Activated CD8-positive, alpha-beta memory T cell treated with anti-CD3 and anti-CD28 coated beads for 4 hours (primary cell): ENCODE results near the gene TCF4.

Experiments used
- DNase-seq, 2 donors: peaks; one replicate each; pipeline ENCODE4 v3.0.0-alpha.2; 2020; ENCODE audit warnings: low read depth in 2 of 2

The TCF4 gene

DNA sequence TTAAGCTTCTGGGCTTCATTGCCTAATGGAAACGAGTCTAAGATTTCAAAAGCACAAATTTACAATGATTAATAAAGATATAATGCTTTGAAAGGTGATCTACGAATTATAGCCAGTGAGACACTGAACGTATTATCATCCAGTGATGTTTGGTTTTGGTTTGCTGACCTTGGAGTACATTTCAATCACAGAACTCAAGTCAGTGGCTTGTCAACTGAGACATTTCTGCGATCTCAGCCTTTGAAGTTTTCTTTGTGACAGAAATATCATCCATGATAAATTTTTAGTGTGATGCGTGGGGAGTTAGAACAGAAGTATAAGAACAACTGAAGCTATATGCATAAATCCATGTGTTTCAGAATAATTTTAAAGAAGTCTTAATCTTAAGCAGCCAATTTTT is 263.8 kb downstream of the TCF4 start:
- DNase-seq: no peak

DNA sequence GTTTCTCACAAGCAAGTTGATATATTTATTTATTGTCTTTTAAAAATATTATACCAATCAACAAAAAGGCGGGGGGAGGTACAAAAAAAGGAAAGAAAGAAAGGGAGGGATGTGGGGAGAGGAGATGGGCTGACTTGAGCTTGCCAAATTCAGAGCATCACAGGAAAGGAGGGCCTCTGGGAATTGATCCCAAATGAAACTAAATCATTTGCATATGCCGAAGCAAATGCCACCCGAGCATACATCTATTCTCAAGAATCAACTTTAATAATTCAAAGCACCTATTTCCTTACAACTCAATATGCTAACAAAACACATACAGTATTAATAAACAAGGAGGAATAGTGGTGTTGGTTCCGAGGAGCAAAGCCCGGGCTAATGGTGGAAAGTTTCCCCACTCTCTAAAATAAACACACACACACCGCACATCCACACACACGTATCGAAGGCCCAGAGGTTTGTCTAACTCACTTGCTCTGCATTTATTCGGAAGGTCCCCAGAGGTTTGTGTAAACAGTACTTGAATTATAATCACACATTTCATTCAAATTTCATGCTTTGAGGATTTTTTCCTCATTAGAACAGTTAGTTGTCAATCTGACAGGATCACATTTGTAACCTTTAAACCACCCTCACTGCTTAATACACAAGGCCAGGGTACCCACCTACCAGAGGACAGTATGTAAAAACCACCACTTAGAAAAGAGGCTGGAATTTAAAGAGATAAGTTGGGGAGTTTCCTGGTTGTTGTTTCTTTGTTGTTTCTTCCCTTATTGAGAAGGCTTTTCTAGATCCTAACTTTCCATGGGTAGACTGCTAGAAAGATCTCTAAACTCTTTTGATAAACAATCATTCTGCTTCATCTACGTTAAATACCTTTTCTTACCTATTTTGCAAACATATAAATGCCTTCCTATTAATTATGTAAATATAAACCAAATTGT is 264.7 kb downstream of the TCF4 start:
- no peak for DNase-seq

DNA sequence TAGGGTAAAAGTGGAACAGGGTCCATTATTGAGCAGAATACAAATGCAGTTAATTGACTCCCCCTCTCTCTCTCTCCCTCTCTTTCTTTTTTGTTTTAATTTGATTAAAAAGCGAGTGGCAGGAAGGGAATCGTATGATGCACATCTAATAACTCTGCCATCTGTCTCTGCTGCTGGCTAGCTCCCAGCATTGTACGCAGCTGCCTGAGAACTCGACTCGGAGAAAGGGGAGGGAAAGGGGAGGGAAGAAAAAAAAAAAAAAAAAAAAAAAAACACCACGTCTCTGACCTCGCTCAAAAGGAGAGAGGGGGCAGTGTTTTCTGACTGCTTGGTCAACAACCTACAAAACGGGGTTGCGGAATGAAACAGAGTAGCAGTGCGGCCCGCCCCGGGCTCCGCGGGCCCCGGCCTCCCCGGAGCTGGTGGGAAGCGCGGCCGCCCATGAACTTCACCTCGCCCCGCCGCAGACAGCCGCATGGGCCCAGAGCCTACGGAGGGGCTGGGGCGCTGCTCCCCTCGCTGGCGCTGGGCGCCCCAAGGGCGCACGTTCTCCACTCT is 265.7 kb downstream of the TCF4 start:
- no peak for DNase-seq

DNA sequence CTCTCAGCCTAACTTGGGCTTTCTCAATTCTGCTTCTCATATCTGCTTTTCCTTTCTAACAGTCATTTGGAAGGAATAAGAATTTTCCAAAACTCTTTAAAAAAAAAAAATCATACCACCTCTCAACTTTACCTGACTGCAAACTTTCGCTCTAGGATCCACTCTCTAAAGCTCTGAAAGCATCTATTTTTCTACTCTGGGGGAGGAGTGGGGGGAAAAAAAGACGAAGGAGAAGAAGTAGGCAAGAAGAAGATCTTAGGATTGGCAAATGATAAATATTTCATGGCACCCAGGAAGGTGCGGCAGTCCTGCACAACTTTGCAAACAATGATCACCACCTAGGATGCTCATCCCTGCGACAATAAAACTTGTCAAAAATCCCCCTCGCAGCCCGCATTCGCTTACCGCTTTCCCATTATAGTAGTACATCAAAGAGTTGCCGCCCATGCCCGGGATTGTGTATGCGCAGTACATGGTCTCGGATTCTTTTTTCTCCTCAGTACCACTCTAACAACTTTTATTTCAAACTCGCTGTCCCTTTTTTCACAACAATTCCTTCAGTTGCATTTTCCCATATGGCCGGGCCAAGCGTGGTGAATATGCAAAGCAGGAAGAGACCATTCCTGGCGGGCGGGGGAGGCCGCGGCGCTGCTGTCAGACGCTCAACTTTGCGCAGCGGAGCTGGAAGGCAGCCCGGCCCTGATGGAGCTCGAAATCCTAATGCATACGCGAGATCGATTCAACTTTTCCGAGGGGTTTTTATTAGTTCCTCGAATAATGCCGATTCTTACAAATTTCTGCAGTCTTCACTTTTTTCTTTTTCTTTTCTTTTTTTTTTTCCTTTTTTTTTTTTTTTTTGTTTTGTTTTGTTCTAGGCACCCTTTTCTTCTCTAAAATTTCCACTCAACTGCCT is 266.5 kb downstream of the TCF4 start:
- peak in 1 of 2 donors; percentile 10 for DNase-seq

DNA sequence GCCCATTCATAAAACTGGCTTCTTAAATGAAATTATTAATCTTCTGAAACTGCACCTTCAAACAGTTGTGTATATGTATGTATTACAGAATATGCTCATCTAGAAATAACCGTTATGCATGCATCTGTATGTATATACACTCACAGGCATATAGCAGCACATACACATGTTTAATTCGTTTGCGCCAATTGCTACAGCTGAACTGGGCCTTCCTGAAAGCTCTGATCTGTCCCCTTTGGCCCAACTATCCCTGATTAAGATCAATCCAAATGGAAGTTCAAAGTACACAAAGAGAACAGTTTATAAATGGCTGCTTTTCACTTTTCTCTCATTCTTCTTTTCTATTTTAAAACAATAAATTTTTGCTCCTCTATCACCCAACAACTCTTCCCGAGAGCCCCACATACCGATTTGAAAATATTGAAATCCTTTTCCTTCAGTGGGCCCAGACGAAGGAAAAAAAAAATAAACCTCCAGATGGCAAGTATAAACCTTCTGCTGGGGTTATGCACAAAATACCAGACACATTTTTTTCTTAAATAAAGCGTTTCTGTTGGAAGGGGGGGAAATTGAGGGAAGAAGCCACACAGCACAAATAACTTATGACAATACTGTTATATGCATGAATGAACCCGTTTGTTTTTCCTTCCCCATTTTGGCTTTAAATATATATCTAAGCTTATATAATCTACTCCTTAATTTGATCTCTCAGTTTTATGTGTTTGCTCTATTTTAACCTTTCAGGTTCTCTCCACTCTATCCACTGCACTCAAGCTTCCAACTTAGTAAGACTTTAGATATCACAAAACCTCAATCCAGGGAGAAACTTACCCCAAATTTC is 267.3 kb downstream of the TCF4 start:
- DNase-seq: no peak

DNA sequence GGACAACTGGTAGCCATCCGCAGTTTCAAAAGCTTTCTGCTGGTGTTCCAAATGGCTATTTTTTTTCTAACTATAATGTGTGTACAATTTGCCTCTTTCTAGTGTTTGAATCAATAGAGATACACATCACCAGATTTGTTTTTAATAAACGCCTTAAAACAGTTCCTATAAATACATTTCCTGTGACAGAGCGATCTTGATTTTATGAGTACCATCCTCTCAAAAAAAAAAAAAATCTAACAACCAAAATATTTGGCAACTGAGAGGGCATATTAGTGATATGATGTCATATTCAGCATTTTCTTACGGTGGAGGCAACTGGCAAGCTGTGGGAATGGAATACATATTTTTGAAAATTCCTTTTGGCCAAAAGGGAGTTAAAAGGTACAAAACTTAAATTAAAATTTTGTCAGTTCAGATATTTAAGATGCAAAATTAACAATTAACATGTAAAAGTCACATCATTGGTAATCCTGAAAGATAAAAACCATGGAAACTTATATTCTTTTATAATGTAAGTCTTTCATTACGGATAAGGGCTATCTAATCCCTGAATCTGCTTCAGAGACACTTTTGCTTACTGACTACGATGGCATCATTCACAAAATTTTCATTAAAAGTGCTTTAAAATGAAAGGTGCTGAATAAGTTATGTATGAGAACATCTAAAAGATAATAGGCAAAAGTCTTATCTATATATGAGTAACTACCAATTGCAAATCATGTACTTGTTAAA is 268.4 kb downstream of the TCF4 start:
- no peak for DNase-seq

DNA sequence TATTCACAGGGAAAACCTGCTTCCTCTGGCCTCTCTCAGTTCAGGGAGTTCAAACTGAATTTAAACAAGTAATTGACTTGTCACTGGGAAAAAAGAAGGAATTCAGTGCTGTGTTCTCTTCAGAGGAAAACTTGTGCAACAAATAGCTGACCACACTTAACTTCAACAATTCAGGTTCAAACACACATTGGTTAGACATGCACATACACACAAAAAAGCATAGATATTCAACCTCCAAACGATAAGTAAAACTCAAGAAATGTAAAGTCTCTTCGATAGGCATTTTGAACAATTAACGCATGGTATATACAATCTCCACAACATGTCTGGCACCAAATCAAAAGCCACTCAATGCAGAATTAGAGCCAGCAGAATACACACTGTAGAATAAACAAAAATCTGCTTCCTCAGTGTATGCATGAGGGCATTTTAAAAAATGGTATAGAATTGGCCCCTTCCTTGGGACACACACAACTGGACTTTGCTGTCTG is 269.0 kb downstream of the TCF4 start:
- DNase-seq: no peak

DNA sequence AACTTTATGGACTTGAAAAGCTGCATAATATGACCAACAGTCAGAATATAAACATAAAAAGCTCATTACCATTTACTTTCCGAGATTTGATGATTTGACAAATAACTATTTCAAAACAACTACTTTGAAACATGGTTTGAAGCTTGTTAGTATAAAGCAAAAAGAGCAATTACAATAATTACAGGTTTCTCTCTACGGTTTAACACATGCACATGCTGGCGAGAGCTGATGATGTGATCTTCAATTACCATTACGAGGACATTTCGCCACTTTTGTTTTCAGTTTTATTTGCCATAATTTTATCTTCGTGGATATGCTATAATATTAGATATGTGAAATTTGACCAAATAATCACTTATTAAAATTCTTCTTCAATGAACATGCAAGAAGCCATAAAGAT is 270.1 kb downstream of the TCF4 start:
- DNase-seq: no peak

DNA sequence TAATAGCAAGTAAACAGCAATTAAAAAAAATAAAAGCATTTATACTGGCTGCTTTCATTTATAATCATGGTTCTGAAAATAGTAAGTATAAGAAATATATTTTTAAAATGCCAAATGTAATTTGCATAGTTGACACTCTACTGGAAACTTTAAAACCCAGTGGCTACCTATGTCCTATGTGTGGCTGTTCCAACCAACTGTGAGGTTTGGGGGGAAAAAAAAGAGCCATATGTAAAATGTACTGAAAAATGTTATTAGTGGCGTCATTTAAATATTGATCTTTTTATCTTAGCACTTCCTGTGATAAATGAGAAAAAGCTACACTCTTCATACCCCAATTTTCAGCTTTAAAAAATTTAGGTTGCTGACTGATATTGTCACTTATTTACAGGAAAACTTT is 270.7 kb downstream of the TCF4 start:
- DNase-seq: no peak

DNA sequence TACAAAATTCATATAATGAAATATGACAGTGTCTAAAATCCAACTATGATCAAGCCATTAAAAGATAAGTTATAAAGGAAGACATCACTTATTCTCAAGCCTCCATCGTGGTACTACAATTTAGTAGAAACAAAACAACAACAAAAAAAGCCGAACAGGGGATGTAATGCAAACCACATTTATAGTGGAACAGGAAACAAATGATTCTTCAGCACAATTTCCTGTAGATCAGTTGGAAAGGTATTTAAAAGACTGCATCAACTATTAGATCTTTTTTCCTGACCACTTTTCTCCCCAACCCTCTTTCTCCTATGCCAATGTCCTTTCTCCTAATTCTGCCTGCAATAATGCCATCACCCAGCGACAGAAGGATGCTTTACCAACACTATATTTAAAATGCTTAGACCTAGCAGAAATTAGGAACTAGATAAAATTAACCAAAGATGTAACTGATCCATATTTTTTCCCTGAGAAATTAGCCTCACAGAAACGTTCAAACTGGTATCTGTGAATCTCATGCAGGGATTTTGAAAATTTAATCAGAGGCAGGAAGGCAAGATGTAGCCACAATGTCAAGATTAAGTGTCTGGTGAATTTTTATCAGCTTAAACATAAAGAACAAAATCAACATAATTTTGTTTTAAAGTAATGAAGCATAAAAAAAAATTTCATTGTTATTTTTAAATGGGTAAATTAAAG is 271.4 kb downstream of the TCF4 start:
- DNase-seq: no peak

DNA sequence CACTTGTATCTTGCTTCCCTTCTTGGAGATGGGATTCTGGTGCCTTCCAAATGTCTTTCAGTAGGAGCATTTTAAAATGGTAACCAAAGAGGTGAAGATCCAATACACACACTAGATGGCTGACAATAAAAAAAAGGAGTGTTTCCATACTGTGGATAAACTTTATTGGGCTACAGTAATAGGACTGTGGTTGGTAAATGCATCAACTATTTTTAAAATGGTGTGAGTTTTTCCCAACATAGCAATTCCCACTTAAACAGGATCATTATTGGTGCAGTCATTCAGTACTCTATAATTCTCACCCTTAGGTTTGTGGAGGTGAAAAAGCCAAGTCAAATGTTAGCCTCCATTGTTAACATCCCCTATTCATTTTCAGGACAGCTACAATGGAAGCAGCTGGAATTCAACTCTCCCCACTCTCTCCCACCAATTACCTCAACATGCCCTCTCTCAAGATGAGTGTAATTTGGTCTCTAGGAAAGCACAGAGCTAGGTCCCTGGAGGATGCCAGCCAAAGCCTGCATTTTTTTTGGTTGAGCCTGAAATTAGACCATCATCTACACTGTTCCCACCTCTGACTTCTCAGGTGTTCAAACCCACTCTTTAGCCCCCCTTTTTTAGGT is 273.3 kb downstream of the TCF4 start:
- DNase-seq: no peak

DNA sequence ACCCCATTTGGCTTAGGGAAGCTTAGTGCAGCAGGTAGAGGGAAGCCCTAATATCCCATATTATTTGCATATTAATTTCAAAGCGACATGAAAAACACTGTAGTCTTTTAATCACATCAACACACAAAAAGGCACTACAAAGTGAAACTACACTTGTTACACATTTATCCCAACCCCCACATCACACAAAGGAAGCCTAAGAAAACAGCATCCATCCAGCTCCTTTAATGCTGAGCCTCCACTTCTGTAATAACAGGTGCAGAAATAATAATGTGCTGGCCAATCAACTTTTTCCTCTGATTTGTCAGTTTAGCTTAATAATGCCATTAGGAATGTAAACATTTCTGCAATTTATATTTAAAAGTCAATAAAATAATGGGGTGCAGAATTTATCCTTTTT is 274.0 kb downstream of the TCF4 start:
- no peak for DNase-seq

DNA sequence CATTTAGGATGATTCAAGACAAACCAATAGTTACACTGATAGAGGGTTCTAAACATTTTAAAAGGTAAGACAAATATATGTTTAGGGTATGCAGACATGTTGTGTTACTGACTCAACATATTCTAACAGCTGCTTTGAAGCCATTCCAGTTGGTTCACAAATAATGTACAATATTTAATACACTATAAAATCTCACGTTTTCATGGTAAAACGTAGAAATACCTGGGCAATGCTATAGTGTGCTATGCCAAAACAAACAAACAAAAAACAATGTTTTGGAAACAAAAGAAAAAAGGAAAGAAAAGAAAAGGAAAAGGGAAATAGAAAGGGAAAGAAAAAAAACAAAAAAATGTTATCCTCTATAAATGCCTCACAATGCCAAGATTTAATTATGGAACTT is 277.1 kb downstream of the TCF4 start:
- DNase-seq: no peak

DNA sequence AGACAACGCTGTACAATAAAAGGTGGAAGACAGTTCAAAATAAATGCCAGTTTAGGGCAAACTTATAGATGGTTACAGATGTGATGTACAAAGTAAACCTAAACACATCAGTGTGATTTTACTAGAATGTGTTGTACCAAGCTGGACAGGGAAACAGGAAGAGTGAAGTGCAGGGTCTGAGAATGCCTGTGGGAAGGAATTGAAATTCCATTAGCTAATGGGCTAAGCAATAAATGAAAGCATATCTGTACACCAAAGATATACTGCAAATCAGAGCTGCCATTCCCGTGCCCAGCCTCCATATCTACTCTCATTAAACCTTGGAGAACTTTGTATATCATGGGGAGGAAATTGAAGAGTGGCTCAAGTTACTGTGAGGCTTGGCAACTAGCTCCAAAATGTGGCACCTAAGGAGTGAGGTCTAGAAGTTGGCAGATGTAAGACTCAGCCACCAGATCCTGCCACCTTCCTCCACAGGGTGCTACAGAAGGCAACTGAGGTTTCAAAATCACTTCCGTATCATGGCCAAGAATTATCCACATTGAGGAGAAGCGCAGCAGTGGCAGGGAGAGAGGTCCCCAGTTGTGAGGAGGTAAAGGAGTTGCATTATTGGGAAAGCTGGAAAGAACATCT is 277.8 kb downstream of the TCF4 start:
- DNase-seq: no peak

DNA sequence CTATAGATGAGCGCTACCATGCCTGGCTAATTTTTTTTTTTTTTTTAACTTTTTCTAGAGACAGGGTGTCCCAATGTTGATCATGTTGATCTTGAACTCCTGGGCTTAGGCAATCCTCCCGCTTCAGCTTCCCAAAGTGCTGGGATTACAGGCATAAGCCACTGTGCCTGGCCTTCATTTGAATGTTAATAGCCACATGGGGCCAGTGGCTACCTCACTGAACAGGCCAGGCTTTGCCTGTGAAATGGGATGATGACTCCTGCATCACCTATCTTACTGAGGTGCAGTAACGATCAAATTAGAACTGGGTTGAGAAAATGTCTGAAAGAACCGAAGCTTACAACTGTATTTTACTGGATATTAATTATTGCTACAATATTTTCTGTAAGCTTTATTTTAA is 278.7 kb downstream of the TCF4 start:
- DNase-seq: no peak

DNA sequence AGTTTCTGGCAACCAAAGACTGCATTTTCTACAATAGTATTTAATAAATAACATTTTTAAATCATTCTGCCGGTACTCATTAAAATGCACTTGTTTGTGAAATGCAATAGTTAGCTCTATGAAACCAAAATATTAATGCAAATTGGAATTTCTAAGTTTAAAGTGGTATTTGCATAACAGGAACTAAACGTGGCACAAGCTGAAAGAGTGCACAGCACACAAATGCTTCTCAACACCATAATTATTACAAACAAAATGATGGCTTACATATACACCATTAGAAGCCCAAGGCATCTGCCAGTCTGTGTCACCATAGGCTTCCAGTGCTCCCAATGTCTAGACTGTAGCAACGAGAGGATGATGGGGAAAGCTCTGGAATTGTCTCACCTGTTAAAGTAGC is 280.5 kb downstream of the TCF4 start:
- no peak for DNase-seq

DNA sequence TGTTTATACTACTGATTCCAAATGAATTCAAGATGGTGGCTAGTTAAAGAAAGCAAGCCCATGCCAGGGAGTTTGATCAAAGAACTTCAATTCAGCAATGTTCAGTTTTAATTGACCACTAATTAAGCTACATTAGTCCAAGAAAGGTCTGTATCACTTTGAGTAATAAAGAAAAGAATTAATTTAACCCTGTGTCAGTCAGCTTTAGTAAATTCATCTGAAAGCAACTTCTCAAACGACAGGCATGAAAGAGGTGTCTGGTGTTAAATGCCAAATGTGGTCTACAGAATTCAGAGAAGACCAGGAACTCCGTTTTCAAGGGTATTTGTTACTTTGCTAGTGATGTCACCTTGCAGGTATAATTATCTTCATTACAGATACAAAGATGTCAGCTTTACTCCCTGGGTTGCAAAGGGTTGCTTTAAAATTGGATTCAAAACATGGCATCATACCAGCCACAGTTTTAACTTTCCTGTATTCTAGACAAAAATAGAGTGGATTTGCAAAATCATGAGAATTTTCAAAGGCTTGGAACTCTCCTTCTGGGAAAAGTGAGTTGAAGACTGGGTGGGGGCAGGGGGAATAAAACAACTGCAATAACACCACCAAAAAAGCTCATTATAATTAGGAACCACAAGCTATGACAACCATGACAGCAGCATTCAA is 281.5 kb downstream of the TCF4 start:
- no peak for DNase-seq

DNA sequence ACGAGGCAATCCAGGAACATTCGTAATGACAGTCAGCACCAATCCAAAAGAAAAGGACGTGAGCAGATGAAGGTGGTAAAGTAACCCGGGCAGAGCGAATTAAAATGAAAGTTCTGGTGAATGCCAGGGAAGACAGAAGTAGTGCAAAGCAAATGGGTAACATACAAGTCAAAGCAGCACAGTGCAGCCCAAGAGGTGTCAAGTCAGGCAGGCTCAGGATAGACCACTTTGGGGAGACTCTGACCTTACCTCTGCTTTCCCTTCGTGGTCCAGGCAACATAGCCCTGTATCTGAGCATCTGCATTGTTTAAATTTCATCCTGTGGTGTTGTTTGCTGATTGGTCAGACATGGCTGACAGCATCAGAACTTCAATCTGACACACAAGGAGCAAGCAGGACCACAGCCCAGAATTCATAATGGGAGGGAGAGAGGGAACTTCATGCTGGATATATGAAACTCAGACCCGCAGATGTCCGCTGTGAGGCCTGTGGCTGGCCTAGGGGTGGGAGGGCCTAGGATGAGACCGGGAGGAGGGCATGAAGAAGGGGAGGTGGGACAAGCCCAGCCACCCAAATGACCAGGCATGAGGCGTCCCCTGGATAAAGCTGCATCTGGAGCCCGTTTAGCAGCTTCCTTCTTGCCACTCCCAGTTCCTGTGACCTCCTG is 285.7 kb downstream of the TCF4 start:
- no peak for DNase-seq
